Liver (tissue), 9 donors: Measurements from ENCODE around the gene PSMD4. TPM values are rescaled to one million over a fixed set of nuclear protein-coding genes. Genes with fewer than 3 reads are reported as not detected.

Experiments used
- DNase-seq: peaks from one replicate; pipeline ENCODE4 v3.0.0-alpha.2; 2017; ENCODE audit warnings: low spot score
- H3K27ac ChIP-seq, 2 donors: one replicate each; pipeline ENCODE4 v1.7.0; 2013; ENCODE audit warnings: inconsistent platforms in 2 of 2, low read length in 2 of 2, control low read depth in 1 of 2, low read depth in 1 of 2, mild to moderate bottlenecking in 1 of 2
- H3K27me3 ChIP-seq, 4 donors: one replicate each; pipeline versions ENCODE4 v1.6.1 to v1.7.0; 2013; ENCODE audit warnings: low read length in 3 of 4, inconsistent platforms in 1 of 4, mild to moderate bottlenecking in 1 of 4, moderate library complexity in 1 of 4; ENCODE audit not compliant: control insufficient read depth in 4 of 4, insufficient read depth in 4 of 4
- H3K36me3 ChIP-seq, 4 donors: one replicate each; pipeline versions ENCODE4 v1.6.1 to v1.7.0; 2013; ENCODE audit warnings: low read length in 3 of 4, mild to moderate bottlenecking in 3 of 4, low read depth in 1 of 4, moderate library complexity in 1 of 4; ENCODE audit not compliant: control insufficient read depth in 4 of 4, insufficient read depth in 3 of 4
- H3K4me1 ChIP-seq, 4 donors: one replicate each; pipeline versions ENCODE4 v1.6.1 to v1.7.0; 2013; ENCODE audit warnings: low read length in 3 of 4, mild to moderate bottlenecking in 3 of 4, moderate library complexity in 1 of 4; ENCODE audit not compliant: control insufficient read depth in 4 of 4, insufficient read depth in 4 of 4
- H3K4me3 ChIP-seq, 3 donors: one replicate each; pipeline versions ENCODE4 v1.6.1 to v1.7.0; 2013; ENCODE audit warnings: low read length in 3 of 3, control low read depth in 1 of 3, low read depth in 1 of 3, mild to moderate bottlenecking in 1 of 3
- H3K9ac ChIP-seq, 2 donors: one replicate each; pipeline ENCODE4 v1.7.0; 2013; ENCODE audit warnings: low read length in 2 of 2, mild to moderate bottlenecking in 2 of 2, moderate library complexity in 2 of 2, control low read depth in 1 of 2, low read depth in 1 of 2
- H3K9me3 ChIP-seq, 4 donors: one replicate each; pipeline versions ENCODE4 v1.6.1 to v1.7.0; 2013; ENCODE audit warnings: low read length in 3 of 4; ENCODE audit not compliant: control insufficient read depth in 4 of 4
- CTCF ChIP-seq: fragments of 150-350 bp; IDR thresholded peaks from 2 replicates; pipeline ENCODE4 v1.5.1; 2017; ENCODE audit warnings: improper control_type of control experiment, low read depth, low read length; ENCODE audit not compliant: missing input control
- EGR1 ChIP-seq, 2 donors: IDR thresholded peaks; 2 replicates each; pipeline ENCODE4 v1.6.1; 2016 to 2018; ENCODE audit warnings: antibody characterized with exemption in 2 of 2, low read depth in 2 of 2
- FOXA1 ChIP-seq: IDR thresholded peaks from 2 replicates; pipeline ENCODE4 v1.6.1; 2016; ENCODE audit warnings: antibody characterized with exemption
- FOXA2 ChIP-seq: IDR thresholded peaks from 2 replicates; pipeline ENCODE4 v1.6.1; 2016; ENCODE audit warnings: antibody characterized with exemption
- GABPA ChIP-seq, 2 donors: IDR thresholded peaks in 1 of 2; conservative IDR thresholded peaks in 1 of 2; 2 replicates each; pipeline ENCODE4 v1.6.1; 2016; ENCODE audit warnings: antibody characterized with exemption in 2 of 2, mild to moderate bottlenecking in 1 of 2, moderate library complexity in 1 of 2
- HNF4A ChIP-seq, 2 donors: conservative IDR thresholded peaks; 2 replicates each; pipeline ENCODE4 v1.6.1; 2016; ENCODE audit warnings: antibody characterized with exemption in 2 of 2, mild to moderate bottlenecking in 2 of 2
- HNF4G ChIP-seq: IDR thresholded peaks from 2 replicates; pipeline ENCODE4 v1.6.1; 2016; ENCODE audit warnings: antibody characterized with exemption
- JUND ChIP-seq, 2 donors: IDR thresholded peaks; 2 replicates each; pipeline ENCODE4 v1.6.1; 2016; ENCODE audit warnings: antibody characterized with exemption in 2 of 2
- MAX ChIP-seq: IDR thresholded peaks from 2 replicates; pipeline ENCODE4 v1.6.1; 2016; ENCODE audit warnings: antibody characterized with exemption
- NR2F2 ChIP-seq: IDR thresholded peaks from 2 replicates; pipeline ENCODE4 v1.6.1; 2016; ENCODE audit warnings: antibody characterized with exemption
- RAD21 ChIP-seq, 2 donors: IDR thresholded peaks; 2 replicates each; pipeline ENCODE4 v1.6.1; 2016; ENCODE audit warnings: antibody characterized with exemption in 2 of 2, mild to moderate bottlenecking in 2 of 2
- RXRA ChIP-seq, 2 donors: IDR thresholded peaks; 2 replicates each; pipeline ENCODE4 v1.6.1; 2017 to 2018; ENCODE audit warnings: antibody characterized with exemption in 2 of 2, mild to moderate bottlenecking in 1 of 2
- SP1 ChIP-seq: IDR thresholded peaks from 2 replicates; pipeline ENCODE4 v1.6.1; 2018; ENCODE audit warnings: antibody characterized with exemption, mild to moderate bottlenecking
- TAF1 ChIP-seq: conservative IDR thresholded peaks from 2 replicates; pipeline ENCODE4 v1.6.1; 2016; ENCODE audit warnings: antibody characterized with exemption, mild to moderate bottlenecking
- YY1 ChIP-seq: IDR thresholded peaks from 2 replicates; pipeline ENCODE4 v1.6.1; 2016; ENCODE audit warnings: antibody characterized with exemption, mild to moderate bottlenecking
- WGBS: extraction: QIAGEN DNeasy Blood & Tissue Kit; methylation state at CpG from one replicate; pipeline ENCODE4 v1.1.7; 2013; 5-methylcytosine and 5-hydroxymethylcytosine counted together
- polyA plus RNA-seq, 2 donors: library from polyadenylated mRNA; stranded (reverse) in 1 of 2; unstranded in 1 of 2; fragments of 200-250 nt in 1 of 2; fragments of >200 nt in 1 of 2; fragmentation: Nextera tagmentation in 1 of 2; extraction: Ambion mirVana in 1 of 2; gene quantifications; one replicate each; pipeline versions ENCODE4 v1.2.1 to v1.2.3, GENCODE V29; 2013 to 2015
- total RNA-seq, 2 donors: library from RNA; depleted of rRNA; stranded (reverse); fragments of >200 nt; gene quantifications; one replicate each; pipeline ENCODE4 v1.2.3, GENCODE V29; 2014
- TF ChIP-seq, protein P1 (sequence below): IDR thresholded peaks from 2 replicates; pipeline ENCODE4 v1.6.1; 2016; ENCODE audit warnings: antibody characterized with exemption
- TF ChIP-seq, protein P2 (sequence below): IDR thresholded peaks from 2 replicates; pipeline ENCODE4 v1.6.1; 2016; ENCODE audit warnings: antibody characterized with exemption, mild to moderate bottlenecking
- TF ChIP-seq, protein P3 (sequence below): IDR thresholded peaks from 2 replicates; pipeline ENCODE4 v1.6.1; 2016; ENCODE audit warnings: antibody characterized with exemption
- donor health status: healthy.
- donor health status: healthy.
- donor health status: healthy.
- donor health status: healthy.
- donor health status: healthy.

PSMD4 gene
- total and polyA plus RNA-seq, 4 donors, result 77.7 to 108 (median 87.0) TPM

DNA sequence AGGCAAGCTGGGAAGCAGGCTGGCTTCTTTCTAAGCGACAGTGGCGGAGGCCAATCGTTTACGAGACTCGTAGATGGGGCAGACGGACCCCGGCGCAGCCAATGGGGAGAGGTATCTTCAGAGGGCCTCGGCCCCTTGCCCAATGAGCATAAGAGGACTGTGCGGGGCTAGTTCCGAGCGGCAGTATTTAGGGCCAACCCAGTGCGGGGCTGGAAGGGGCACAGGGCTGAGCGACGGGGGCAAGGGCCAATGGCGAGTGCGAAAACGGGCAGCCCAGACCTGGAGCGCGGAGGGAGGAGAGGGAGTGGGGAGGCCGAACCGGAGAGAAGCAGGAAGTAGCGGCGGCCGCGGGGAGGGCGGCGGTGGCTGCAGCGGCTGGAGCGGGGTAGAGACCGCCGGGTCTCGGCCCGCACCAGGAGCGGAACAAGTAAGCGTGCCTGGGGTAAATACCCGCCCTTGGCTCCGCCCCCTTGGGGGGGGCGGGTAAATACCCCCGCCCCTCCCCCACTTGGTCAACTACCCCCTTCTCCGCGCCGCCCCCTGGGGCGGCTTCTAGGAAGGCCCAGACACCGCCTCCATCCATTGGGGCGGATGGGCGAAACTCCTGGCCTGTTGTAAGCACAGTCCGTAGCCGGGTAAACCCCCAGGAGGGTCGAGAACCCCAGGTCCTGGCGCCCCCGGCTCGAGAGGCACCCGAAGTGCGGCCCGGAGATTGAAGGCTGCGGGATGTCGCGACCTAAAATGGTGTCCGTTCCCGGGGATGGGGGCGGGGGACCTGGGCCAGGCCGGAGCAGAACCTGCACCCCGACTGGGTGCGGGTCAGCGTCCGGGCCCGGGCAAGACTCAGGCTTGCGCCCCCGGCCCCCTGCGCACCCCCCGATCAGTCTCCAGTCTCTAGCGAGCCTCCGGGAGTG, 27.7 kb downstream of the PSMD4 start, which contains the start of gene ZNF687:
Gene ZNF687 (plus strand): TSS at position 331 of the 914 bp plus-strand sequence. CDS start 3,993 bp downstream, outside the sequence.
- peaks cover 3 to 16% (median 6%) of the 10 kb centered on the region in 4 donors for H3K4me1 ChIP-seq
- peaks cover 8 to 15% (median 11%) of the 10 kb centered on the region in 4 donors for H3K36me3 ChIP-seq
- peak within 1 kb of the TSS; percentile 67 to 92 for H3K9ac ChIP-seq
- H3K27ac ChIP-seq, result peak within 1 kb of the TSS; percentile 99 to 100
- no peak for TF ChIP-seq JUND (IDR thresholded peaks at IDR 0.05)
- peak in 1 of 2 donors; percentile 5 for TF ChIP-seq HNF4A (conservative IDR thresholded peaks at IDR 0.05)
- TF ChIP-seq TAF1, result peak; percentile 76
- no peak for TF ChIP-seq MAX
- TF ChIP-seq HNF4G, result no peak
- TF ChIP-seq, protein P1, sequence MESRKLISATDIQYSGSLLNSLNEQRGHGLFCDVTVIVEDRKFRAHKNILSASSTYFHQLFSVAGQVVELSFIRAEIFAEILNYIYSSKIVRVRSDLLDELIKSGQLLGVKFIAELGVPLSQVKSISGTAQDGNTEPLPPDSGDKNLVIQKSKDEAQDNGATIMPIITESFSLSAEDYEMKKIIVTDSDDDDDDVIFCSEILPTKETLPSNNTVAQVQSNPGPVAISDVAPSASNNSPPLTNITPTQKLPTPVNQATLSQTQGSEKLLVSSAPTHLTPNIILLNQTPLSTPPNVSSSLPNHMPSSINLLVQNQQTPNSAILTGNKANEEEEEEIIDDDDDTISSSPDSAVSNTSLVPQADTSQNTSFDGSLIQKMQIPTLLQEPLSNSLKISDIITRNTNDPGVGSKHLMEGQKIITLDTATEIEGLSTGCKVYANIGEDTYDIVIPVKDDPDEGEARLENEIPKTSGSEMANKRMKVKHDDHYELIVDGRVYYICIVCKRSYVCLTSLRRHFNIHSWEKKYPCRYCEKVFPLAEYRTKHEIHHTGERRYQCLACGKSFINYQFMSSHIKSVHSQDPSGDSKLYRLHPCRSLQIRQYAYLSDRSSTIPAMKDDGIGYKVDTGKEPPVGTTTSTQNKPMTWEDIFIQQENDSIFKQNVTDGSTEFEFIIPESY, result no peak
- peak; percentile 99 for TF ChIP-seq SP1
- TF ChIP-seq CTCF, result no peak
- no peak for TF ChIP-seq NR2F2
- no peak for TF ChIP-seq FOXA1
- TF ChIP-seq, protein P2, sequence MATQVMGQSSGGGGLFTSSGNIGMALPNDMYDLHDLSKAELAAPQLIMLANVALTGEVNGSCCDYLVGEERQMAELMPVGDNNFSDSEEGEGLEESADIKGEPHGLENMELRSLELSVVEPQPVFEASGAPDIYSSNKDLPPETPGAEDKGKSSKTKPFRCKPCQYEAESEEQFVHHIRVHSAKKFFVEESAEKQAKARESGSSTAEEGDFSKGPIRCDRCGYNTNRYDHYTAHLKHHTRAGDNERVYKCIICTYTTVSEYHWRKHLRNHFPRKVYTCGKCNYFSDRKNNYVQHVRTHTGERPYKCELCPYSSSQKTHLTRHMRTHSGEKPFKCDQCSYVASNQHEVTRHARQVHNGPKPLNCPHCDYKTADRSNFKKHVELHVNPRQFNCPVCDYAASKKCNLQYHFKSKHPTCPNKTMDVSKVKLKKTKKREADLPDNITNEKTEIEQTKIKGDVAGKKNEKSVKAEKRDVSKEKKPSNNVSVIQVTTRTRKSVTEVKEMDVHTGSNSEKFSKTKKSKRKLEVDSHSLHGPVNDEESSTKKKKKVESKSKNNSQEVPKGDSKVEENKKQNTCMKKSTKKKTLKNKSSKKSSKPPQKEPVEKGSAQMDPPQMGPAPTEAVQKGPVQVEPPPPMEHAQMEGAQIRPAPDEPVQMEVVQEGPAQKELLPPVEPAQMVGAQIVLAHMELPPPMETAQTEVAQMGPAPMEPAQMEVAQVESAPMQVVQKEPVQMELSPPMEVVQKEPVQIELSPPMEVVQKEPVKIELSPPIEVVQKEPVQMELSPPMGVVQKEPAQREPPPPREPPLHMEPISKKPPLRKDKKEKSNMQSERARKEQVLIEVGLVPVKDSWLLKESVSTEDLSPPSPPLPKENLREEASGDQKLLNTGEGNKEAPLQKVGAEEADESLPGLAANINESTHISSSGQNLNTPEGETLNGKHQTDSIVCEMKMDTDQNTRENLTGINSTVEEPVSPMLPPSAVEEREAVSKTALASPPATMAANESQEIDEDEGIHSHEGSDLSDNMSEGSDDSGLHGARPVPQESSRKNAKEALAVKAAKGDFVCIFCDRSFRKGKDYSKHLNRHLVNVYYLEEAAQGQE, result peak; percentile 22
- TF ChIP-seq FOXA2, result no peak
- no peak for TF ChIP-seq EGR1 (IDR thresholded peaks at IDR 0.05; ENCODE audit: low read depth in 2 of 2)
- no peak for TF ChIP-seq GABPA (IDR thresholded peaks at IDR 0.05 in 1 of 2, conservative IDR thresholded peaks at IDR 0.05 in 1 of 2)
- TF ChIP-seq, protein P3, sequence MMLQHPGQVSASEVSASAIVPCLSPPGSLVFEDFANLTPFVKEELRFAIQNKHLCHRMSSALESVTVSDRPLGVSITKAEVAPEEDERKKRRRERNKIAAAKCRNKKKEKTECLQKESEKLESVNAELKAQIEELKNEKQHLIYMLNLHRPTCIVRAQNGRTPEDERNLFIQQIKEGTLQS, result no peak
- peak; percentile 69 for TF ChIP-seq YY1
- no peak for TF ChIP-seq RAD21 (IDR thresholded peaks at IDR 0.05)
- TF ChIP-seq RXRA (IDR thresholded peaks at IDR 0.05), result no peak
- under 1% methylated on average over 74 of the region's 74 CpGs for WGBS
- H3K4me3 ChIP-seq, result peak within 1 kb of the TSS; percentile 89 to 99 (median 90)
- no peaks in the 10 kb centered on the region for H3K27me3 ChIP-seq
- H3K9me3 ChIP-seq, result no peaks in the 10 kb centered on the region
- peak; percentile 97 for DNase-seq
